ENCODE results near the gene DGKH. TPM values are rescaled to one million over a fixed set of nuclear protein-coding genes. Genes with fewer than 3 reads are reported as not detected.

Gene DGKH
- total RNA-seq, 1 donor from 2014 or later: 17.9 TPM

DNA sequence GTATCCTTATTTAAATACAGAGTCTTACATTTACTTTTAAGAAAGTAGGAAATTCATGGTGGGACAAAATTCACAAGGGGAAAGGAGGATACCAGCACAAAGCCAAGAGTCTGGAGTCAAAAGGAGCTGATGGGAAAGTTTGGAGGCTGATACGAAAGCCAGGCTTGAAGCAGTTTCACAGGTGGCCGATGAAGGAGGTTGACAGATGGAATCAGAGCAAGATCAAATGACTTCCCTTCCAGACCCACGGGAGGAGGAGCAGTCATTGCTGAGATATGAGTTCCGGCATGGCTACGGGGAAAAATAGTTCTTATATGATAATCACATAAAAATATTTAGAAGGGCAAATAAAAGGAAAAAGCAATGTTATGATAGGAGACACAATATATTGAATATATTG, 65.0 kb downstream of the DGKH start:
- no peaks in the 10 kb centered on the region for H3K36me3 ChIP-seq (ENCODE audit: control insufficient read depth, insufficient read depth, low read length)
- H3K27me3 ChIP-seq (ENCODE audit: control insufficient read depth, insufficient read depth, low read length): no peaks in the 10 kb centered on the region
- no peak for DNase-seq (ENCODE audit: low read depth)
- TF ChIP-seq, protein P1, sequence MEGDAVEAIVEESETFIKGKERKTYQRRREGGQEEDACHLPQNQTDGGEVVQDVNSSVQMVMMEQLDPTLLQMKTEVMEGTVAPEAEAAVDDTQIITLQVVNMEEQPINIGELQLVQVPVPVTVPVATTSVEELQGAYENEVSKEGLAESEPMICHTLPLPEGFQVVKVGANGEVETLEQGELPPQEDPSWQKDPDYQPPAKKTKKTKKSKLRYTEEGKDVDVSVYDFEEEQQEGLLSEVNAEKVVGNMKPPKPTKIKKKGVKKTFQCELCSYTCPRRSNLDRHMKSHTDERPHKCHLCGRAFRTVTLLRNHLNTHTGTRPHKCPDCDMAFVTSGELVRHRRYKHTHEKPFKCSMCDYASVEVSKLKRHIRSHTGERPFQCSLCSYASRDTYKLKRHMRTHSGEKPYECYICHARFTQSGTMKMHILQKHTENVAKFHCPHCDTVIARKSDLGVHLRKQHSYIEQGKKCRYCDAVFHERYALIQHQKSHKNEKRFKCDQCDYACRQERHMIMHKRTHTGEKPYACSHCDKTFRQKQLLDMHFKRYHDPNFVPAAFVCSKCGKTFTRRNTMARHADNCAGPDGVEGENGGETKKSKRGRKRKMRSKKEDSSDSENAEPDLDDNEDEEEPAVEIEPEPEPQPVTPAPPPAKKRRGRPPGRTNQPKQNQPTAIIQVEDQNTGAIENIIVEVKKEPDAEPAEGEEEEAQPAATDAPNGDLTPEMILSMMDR (IDR thresholded peaks at IDR 0.05; ENCODE audit: insufficient read depth, low read length, poor library complexity, severe bottlenecking): no peak
- no peak overlapping the region for H3K4me3 ChIP-seq (ENCODE audit: low read depth, low read length)

- no peak overlapping the region for H3K4me3 ChIP-seq (ENCODE audit: low read depth, low read length)
- no peaks in the 10 kb centered on the region for H3K36me3 ChIP-seq (ENCODE audit: control insufficient read depth, insufficient read depth, low read length)
- no peaks in the 10 kb centered on the region for H3K27me3 ChIP-seq (ENCODE audit: control insufficient read depth, insufficient read depth, low read length)
- TF ChIP-seq, protein P1 (IDR thresholded peaks at IDR 0.05; ENCODE audit: insufficient read depth, low read length, poor library complexity, severe bottlenecking): no peak
- no peak for DNase-seq (ENCODE audit: low read depth)
Measured at GRCh38 chr13:42114278-42114677, 65.8 kb downstream of the DGKH start.

GRCh38 chr13:42114912-42115311, 66.5 kb downstream of the DGKH start:
- Histone ChIP-seq H3K4me3 (ENCODE audit: low read depth, low read length) (no peak overlapping the region), H3K27me3 (ENCODE audit: control insufficient read depth, insufficient read depth, low read length) (no peaks in the 10 kb centered on the region), H3K36me3 (ENCODE audit: control insufficient read depth, insufficient read depth, low read length) (no peaks in the 10 kb centered on the region)
- TF ChIP-seq, protein P1 (IDR thresholded peaks at IDR 0.05; ENCODE audit: insufficient read depth, low read length, poor library complexity, severe bottlenecking): no peak
- DNase-seq (ENCODE audit: low read depth): no peak

- no peak for DNase-seq (ENCODE audit: low read depth)
- no peaks in the 10 kb centered on the region for H3K27me3 ChIP-seq (ENCODE audit: control insufficient read depth, insufficient read depth, low read length)
- H3K36me3 ChIP-seq (ENCODE audit: control insufficient read depth, insufficient read depth, low read length): no peaks in the 10 kb centered on the region
- TF ChIP-seq, protein P1 (IDR thresholded peaks at IDR 0.05; ENCODE audit: insufficient read depth, low read length, poor library complexity, severe bottlenecking): no peak
- H3K4me3 ChIP-seq (ENCODE audit: low read depth, low read length): no peak overlapping the region
Measured at GRCh38 chr13:42116225-42116624, 67.8 kb downstream of the DGKH start.

- H3K4me3 ChIP-seq (ENCODE audit: low read depth, low read length): no peak overlapping the region
- H3K36me3 ChIP-seq (ENCODE audit: control insufficient read depth, insufficient read depth, low read length): no peaks in the 10 kb centered on the region
- TF ChIP-seq, protein P1 (IDR thresholded peaks at IDR 0.05; ENCODE audit: insufficient read depth, low read length, poor library complexity, severe bottlenecking): no peak
- DNase-seq (ENCODE audit: low read depth): no peak
- no peaks in the 10 kb centered on the region for H3K27me3 ChIP-seq (ENCODE audit: control insufficient read depth, insufficient read depth, low read length)
Measured at GRCh38 chr13:42119041-42119440, 70.6 kb downstream of the DGKH start.

DNA sequence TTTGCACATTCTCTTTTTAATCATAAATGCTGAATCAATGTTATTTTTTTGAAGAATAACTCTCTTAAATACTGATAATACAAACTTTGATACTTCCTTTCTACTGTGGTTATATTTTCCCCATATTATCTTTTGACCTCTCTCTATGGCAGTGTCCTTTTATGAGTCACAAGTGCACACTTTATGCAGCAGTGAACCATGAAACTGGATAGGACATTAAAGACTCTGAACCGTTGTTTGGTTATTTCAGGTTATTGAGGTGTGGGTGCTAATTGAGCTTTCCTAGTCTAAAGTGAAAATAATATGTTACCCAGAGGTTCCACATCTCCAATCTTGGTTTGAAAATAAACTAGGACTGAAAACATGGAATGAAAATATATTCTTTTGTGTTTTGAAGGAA, 71.4 kb downstream of the DGKH start:
- no peak for DNase-seq (ENCODE audit: low read depth)
- Histone ChIP-seq H3K27me3 (ENCODE audit: control insufficient read depth, insufficient read depth, low read length) (no peaks in the 10 kb centered on the region), H3K36me3 (ENCODE audit: control insufficient read depth, insufficient read depth, low read length) (no peaks in the 10 kb centered on the region), H3K4me3 (ENCODE audit: low read depth, low read length) (no peak overlapping the region)
- TF ChIP-seq, protein P1 (IDR thresholded peaks at IDR 0.05; ENCODE audit: insufficient read depth, low read length, poor library complexity, severe bottlenecking): no peak

Data from kidney epithelial cell (primary cell).